NCI-H1694 (cell line): ENCODE results near the gene RFESD.

Source experiments
- DNase-seq: peaks from one replicate; lab custom pipeline; 2025; lab: John Stamatoyannopoulos, UW

The RFESD gene

GRCh38 chr5:95646569-95647431 is at the start of gene RFESD:
TSS of gene RFESD (plus strand) at chr5:95646777. CDS start at chr5:95652272, 5,495 bp downstream.
- peak; percentile 18 for DNase-seq

- DNase-seq, result no peak
These were observed 47.3 kb upstream of the RFESD start for GRCh38 chr5:95599252-95599651.

- DNase-seq, result no peak
These were observed 46.0 kb upstream of the RFESD start for GRCh38 chr5:95600557-95600956.

- no peak for DNase-seq
These were observed 40.8 kb upstream of the RFESD start for GRCh38 chr5:95605786-95606185.

- no peak for DNase-seq
These were observed 40.2 kb upstream of the RFESD start for GRCh38 chr5:95606419-95606818.

- peak; percentile 37 for DNase-seq
These were observed 36.9 kb upstream of the RFESD start for GRCh38 chr5:95609711-95610110.

GRCh38 chr5:95610546-95610945 is 36.0 kb upstream of the RFESD start:
- DNase-seq, result no peak

- no peak for DNase-seq
These were observed 35.2 kb upstream of the RFESD start for GRCh38 chr5:95611396-95611795.

GRCh38 chr5:95613514-95613913 is 33.1 kb upstream of the RFESD start:
- DNase-seq, result no peak

- DNase-seq, result no peak
These were observed 31.5 kb upstream of the RFESD start for GRCh38 chr5:95615164-95615467.

- no peak for DNase-seq
These were observed 29.5 kb upstream of the RFESD start for GRCh38 chr5:95617057-95617456.

GRCh38 chr5:95619096-95619495 is 27.5 kb upstream of the RFESD start:
- DNase-seq, result no peak

GRCh38 chr5:95619514-95620029 is 27.0 kb upstream of the RFESD start:
- no peak for DNase-seq

GRCh38 chr5:95620030-95620869 is 26.3 kb upstream of the RFESD start, which contains the start of gene GPR150:
TSS of gene GPR150 (plus strand) at chr5:95620087. CDS start at chr5:95620276, 189 bp downstream.
- DNase-seq, result no peak

- no peak for DNase-seq
These were observed 25.4 kb upstream of the RFESD start for GRCh38 chr5:95620870-95621838.

- no peak for DNase-seq
These were observed 24.5 kb upstream of the RFESD start for GRCh38 chr5:95621839-95622629.

GRCh38 chr5:95623706-95624105 is 22.9 kb upstream of the RFESD start:
- no peak for DNase-seq

GRCh38 chr5:95624368-95624767 is 22.2 kb upstream of the RFESD start:
- no peak for DNase-seq

- no peak for DNase-seq
These were observed 19.9 kb upstream of the RFESD start for GRCh38 chr5:95626701-95627100.

GRCh38 chr5:95627971-95628810 is 18.4 kb upstream of the RFESD start:
- DNase-seq, result no peak
